ENCODE results near the gene CHURC1. TPM values are rescaled to one million over a fixed set of nuclear protein-coding genes. Genes with fewer than 3 reads are reported as not detected.

Gene CHURC1
- total and polyA plus RNA-seq, 2 donors: 69.6 to 75.5 TPM

GRCh38 chr14:64983439-64984310, 69.4 kb downstream of the CHURC1 start:
- no peaks in the 10 kb centered on the region for H3K36me3 ChIP-seq (ENCODE audit: insufficient read depth)
- no peak overlapping the region for H3K4me3 ChIP-seq (ENCODE audit: low read depth, low read length)
- H3K27ac ChIP-seq (ENCODE audit: low read depth): no peak overlapping the region
- no peak for DNase-seq (ENCODE audit: extremely low spot score)
- no peaks in the 10 kb centered on the region for H3K4me1 ChIP-seq (ENCODE audit: insufficient read depth)
- WGBS: 7% methylated on average over 15 of the region's 15 CpGs

Small RNA genes within 50 kb of the gene (small RNA-seq; reads per million reads assigned to genes)
- not detected for gene RPPH1-2P

Other genes starting within 250 kb of the CHURC1 start
- gene PLEKHG3, start 210.0 kb upstream of the CHURC1 start, total RNA-seq: 30.6 TPM
- 74.5 TPM for gene PLEKHG3, start 210.0 kb upstream of the CHURC1 start, polyA plus RNA-seq
- gene SPTB, start 34.5 kb upstream of the CHURC1 start, total RNA-seq: 6.8 TPM
- gene SPTB, start 34.5 kb upstream of the CHURC1 start, polyA plus RNA-seq: 0.76 TPM
- 21.0 TPM for gene GPX2, start 28.3 kb downstream of the CHURC1 start, total RNA-seq
- 191 TPM for gene GPX2, start 28.3 kb downstream of the CHURC1 start, polyA plus RNA-seq
- gene RAB15, start 57.9 kb downstream of the CHURC1 start, total RNA-seq: 11.4 TPM
- gene RAB15, start 57.9 kb downstream of the CHURC1 start, polyA plus RNA-seq: 10.4 TPM
- 13.0 TPM for gene FNTB, start 72.4 kb downstream of the CHURC1 start, total RNA-seq
- 12.8 TPM for gene FNTB, start 72.4 kb downstream of the CHURC1 start, polyA plus RNA-seq
- gene MAX, start 188.1 kb downstream of the CHURC1 start, total RNA-seq: 37.3 TPM
- gene MAX, start 188.1 kb downstream of the CHURC1 start, polyA plus RNA-seq: 58.4 TPM